Type B pancreatic cell (in vitro differentiated cells): ENCODE results near the gene PIEZO1. TPM values are rescaled to one million over a fixed set of nuclear protein-coding genes. Genes with fewer than 3 reads are reported as not detected.

ENCODE experiments used
- DNase-seq: peaks from one replicate; pipeline ENCODE4 v3.0.0; 2021; ENCODE audit warnings: mixed read lengths; ENCODE audit not compliant: unreplicated experiment; ENCODE audit errors: extremely low spot score
- H3K27ac Mint-ChIP-seq: 2 replicates; pipeline ENCODE4 v1.8.0; 2021; ENCODE audit warnings: mild to moderate bottlenecking, mixed read lengths
- H3K27me3 Mint-ChIP-seq: 2 replicates; pipeline ENCODE4 v1.8.0; 2021; ENCODE audit warnings: mixed read lengths
- H3K36me3 Mint-ChIP-seq: 2 replicates; pipeline ENCODE4 v1.8.0; 2021; ENCODE audit warnings: mixed read lengths
- H3K4me1 Mint-ChIP-seq: one replicate; pipeline ENCODE4 v1.8.0; 2021; ENCODE audit warnings: mixed read lengths; ENCODE audit not compliant: unreplicated experiment
- H3K4me3 Mint-ChIP-seq: 2 replicates; pipeline ENCODE4 v1.8.0; 2021; ENCODE audit warnings: mild to moderate bottlenecking, mixed read lengths
- H3K9me3 Mint-ChIP-seq: 2 replicates; pipeline ENCODE4 v1.8.0; 2021; ENCODE audit warnings: mixed read lengths
- total RNA-seq: library from RNA; stranded (reverse); gene quantifications from 2 replicates; pipeline ENCODE4 v1.2.1, GENCODE V29; 2021; ENCODE audit warnings: low replicate concordance
- TF ChIP-seq, protein P1 (sequence below): fragments of 200-600 bp; sonication (generic); conservative IDR thresholded peaks from 2 replicates; pipeline ENCODE4 v1.5.0; 2021; ENCODE audit warnings: antibody characterized with exemption, mild to moderate bottlenecking

Gene PIEZO1
- total RNA-seq, 1 donor from 2014 or later = 33.3 TPM

DNA sequence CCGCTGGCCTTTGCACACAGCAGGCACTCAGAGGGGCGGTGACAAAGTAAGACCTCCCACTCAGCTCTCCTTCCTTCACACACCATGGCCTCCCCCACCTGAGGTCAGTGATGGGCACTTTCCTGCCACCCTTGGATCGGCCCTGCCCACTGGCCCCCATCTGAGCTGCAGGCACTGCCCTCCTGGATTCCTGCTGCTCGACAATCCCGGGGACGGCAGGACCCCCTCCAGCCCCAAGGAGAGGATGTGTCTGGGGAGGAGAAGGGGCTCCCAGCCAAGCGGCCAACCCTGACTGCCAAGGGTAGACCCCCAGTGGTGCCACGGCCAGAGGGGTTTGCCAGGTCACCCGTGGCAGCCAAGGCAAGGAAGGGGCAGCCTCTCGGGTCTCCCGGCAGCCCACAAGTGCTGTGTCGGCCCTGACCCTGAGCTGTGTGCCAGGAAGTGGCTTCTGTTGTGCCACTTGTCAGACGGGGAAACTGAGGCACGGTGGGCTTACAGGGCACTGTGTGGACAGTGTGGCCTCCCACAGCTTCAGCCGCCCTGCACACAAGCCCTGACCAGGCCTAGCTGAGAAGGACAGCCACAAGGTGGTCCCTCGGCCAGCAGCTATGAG is 22.7 kb downstream of the PIEZO1 start:
- no peak overlapping the region for H3K27ac Mint-ChIP-seq
- H3K4me1 Mint-ChIP-seq = peaks cover 25% of the 10 kb centered on the region
- H3K27me3 Mint-ChIP-seq = no peaks in the 10 kb centered on the region
- no peaks in the 10 kb centered on the region for H3K36me3 Mint-ChIP-seq
- no peak overlapping the region for H3K4me3 Mint-ChIP-seq
- H3K9me3 Mint-ChIP-seq = no peaks in the 10 kb centered on the region
- no peak for DNase-seq
- TF ChIP-seq, protein P1, sequence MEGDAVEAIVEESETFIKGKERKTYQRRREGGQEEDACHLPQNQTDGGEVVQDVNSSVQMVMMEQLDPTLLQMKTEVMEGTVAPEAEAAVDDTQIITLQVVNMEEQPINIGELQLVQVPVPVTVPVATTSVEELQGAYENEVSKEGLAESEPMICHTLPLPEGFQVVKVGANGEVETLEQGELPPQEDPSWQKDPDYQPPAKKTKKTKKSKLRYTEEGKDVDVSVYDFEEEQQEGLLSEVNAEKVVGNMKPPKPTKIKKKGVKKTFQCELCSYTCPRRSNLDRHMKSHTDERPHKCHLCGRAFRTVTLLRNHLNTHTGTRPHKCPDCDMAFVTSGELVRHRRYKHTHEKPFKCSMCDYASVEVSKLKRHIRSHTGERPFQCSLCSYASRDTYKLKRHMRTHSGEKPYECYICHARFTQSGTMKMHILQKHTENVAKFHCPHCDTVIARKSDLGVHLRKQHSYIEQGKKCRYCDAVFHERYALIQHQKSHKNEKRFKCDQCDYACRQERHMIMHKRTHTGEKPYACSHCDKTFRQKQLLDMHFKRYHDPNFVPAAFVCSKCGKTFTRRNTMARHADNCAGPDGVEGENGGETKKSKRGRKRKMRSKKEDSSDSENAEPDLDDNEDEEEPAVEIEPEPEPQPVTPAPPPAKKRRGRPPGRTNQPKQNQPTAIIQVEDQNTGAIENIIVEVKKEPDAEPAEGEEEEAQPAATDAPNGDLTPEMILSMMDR = no peak

DNA sequence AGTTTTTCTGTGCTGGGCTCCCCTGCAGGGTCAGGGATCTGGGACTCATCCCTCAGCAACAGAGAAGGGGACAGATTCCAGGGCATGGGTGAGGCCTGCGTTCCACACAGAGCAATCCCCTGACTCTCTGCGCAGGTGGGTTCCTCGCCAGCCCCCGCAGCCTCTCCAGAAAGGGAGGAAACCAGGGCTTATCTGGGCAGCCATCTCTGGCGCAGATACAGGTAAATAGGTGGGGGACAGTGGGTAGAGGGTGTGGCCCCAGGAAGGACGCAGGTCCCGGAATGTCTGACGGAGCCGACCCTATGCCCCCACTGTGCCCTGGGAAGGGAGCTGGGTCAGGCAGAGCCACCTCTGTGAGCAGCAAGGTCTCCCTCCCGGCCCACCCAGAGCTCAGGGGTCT is 23.2 kb downstream of the PIEZO1 start:
- Mint-ChIP-seq H3K4me3 (no peak overlapping the region), H3K4me1 (peaks cover 20% of the 10 kb centered on the region), H3K27ac (no peak overlapping the region), H3K9me3 (no peaks in the 10 kb centered on the region), H3K36me3 (no peaks in the 10 kb centered on the region), H3K27me3 (no peaks in the 10 kb centered on the region)
- DNase-seq = no peak
- TF ChIP-seq, protein P1 = no peak

DNA sequence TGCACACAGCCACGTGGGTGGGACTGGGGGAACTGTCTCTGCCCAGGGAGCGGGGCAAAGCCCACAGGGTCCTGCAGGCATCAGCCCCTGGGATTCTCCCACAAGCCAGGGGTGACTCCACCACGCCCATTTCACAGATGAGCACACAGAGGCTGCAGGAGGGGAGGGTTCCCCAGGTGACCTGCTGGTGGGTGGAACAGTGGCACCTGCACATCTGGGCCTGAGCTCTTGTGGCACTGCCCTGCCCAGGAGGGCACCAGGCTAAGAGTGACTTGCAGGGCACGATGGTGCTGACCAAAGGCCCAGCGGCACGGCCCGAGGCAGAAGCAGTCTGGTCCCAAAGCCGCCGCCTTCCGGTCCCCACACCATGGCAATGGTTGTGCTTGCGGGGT is 23.9 kb downstream of the PIEZO1 start:
- H3K9me3 Mint-ChIP-seq = no peaks in the 10 kb centered on the region
- H3K27ac Mint-ChIP-seq = no peak overlapping the region
- H3K4me1 Mint-ChIP-seq = peaks cover 19% of the 10 kb centered on the region
- no peaks in the 10 kb centered on the region for H3K27me3 Mint-ChIP-seq
- H3K36me3 Mint-ChIP-seq = no peaks in the 10 kb centered on the region
- no peak overlapping the region for H3K4me3 Mint-ChIP-seq
- TF ChIP-seq, protein P1 = no peak
- DNase-seq = no peak

GRCh38 chr16:88760424-88761142 is 24.4 kb downstream of the PIEZO1 start:
- no peaks in the 10 kb centered on the region for H3K27me3 Mint-ChIP-seq
- H3K27ac Mint-ChIP-seq = no peak overlapping the region
- H3K36me3 Mint-ChIP-seq = no peaks in the 10 kb centered on the region
- TF ChIP-seq, protein P1 = no peak
- H3K4me1 Mint-ChIP-seq = peaks cover 19% of the 10 kb centered on the region
- DNase-seq = no peak
- no peak overlapping the region for H3K4me3 Mint-ChIP-seq
- H3K9me3 Mint-ChIP-seq = no peaks in the 10 kb centered on the region

GRCh38 chr16:88759976-88760350 is 25.1 kb downstream of the PIEZO1 start:
- Mint-ChIP-seq H3K9me3 (no peaks in the 10 kb centered on the region), H3K4me1 (peaks cover 23% of the 10 kb centered on the region), H3K27ac (no peak overlapping the region), H3K4me3 (no peak overlapping the region), H3K36me3 (no peaks in the 10 kb centered on the region), H3K27me3 (no peaks in the 10 kb centered on the region)
- DNase-seq = no peak
- TF ChIP-seq, protein P1 = no peak
